ELF-1 (cell line): ENCODE measurements around the gene ZBTB9.
"Not testable (repeated sequence)": the region's sequence is repeated elsewhere in the genome, so short reads cannot be mapped to it uniquely, and the experiment has no call there.

Experiments used
- DNase-seq: peaks from one replicate; pipeline ENCODE4 v3.0.0-alpha.2; 2016; ENCODE audit warnings: low read depth, low spot score

The ZBTB9 gene

GRCh38 chr6:33467091-33467490, 12.7 kb downstream of the ZBTB9 start:
- no peak for DNase-seq

- no peak for DNase-seq
Measured at GRCh38 chr6:33469661-33470060, 15.3 kb downstream of the ZBTB9 start.

GRCh38 chr6:33477864-33478263, 23.5 kb downstream of the ZBTB9 start:
- DNase-seq = no peak

GRCh38 chr6:33481192-33481591, 26.8 kb downstream of the ZBTB9 start:
- no peak for DNase-seq

GRCh38 chr6:33482620-33483019, 28.2 kb downstream of the ZBTB9 start:
- DNase-seq = not testable (repeated sequence)

- no peak for DNase-seq
Measured at GRCh38 chr6:33483678-33484077, 29.3 kb downstream of the ZBTB9 start.

GRCh38 chr6:33484673-33485262, 30.4 kb downstream of the ZBTB9 start:
- not testable (repeated sequence) for DNase-seq

- not testable (repeated sequence) for DNase-seq
Measured at GRCh38 chr6:33485680-33486079, 31.3 kb downstream of the ZBTB9 start.

- DNase-seq = no peak
Measured at GRCh38 chr6:33488339-33488738, 34.0 kb downstream of the ZBTB9 start.

GRCh38 chr6:33490198-33490597, 35.8 kb downstream of the ZBTB9 start:
- DNase-seq = no peak

- DNase-seq = no peak
Measured at GRCh38 chr6:33490621-33491020, 36.2 kb downstream of the ZBTB9 start.

GRCh38 chr6:33492093-33492492, 37.7 kb downstream of the ZBTB9 start:
- no peak for DNase-seq

GRCh38 chr6:33497157-33497556, 42.8 kb downstream of the ZBTB9 start:
- DNase-seq = no peak

- DNase-seq = no peak
Measured at GRCh38 chr6:33502486-33502885, 48.1 kb downstream of the ZBTB9 start.

- no peak for DNase-seq
Measured at GRCh38 chr6:33504486-33504885, 50.1 kb downstream of the ZBTB9 start.

- no peak for DNase-seq
Measured at GRCh38 chr6:33505548-33506370, 51.4 kb downstream of the ZBTB9 start.
